ENCODE measurements around the gene SLC7A1. TPM values are rescaled to one million over a fixed set of nuclear protein-coding genes. Genes with fewer than 3 reads are reported as not detected.

Gene SLC7A1
- total RNA-seq, 1 donor from 2014 or later: 85.0 TPM

DNA sequence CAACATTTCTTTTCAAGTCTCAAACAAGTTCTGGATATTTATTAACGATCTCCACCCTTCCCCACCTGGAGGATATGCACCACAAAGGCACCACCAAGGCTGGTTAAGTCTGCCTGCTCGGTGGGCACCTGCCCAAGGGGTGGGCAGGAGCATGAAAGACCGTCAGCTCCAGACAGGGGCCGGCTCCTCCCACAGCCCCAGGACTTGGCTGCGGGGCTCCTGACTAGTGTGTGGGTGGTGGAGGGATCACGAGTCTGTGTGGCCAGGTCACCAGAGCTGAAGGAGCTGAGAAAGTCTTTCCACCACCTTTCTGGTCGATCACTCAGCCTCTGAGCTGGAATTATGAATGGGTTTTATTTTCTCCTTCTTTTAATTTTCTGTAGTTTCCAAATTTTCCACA is 7.8 kb downstream of the SLC7A1 start:
- CTCF ChIA-PET: interaction anchor here (1.8 kb wide), 1 partner anchor 79 kb away, joined by 4 read pairs; no protein-coding TSS in a partner anchor
- intact Hi-C loops (cut with micrococcal nuclease): no loop called here

DNA sequence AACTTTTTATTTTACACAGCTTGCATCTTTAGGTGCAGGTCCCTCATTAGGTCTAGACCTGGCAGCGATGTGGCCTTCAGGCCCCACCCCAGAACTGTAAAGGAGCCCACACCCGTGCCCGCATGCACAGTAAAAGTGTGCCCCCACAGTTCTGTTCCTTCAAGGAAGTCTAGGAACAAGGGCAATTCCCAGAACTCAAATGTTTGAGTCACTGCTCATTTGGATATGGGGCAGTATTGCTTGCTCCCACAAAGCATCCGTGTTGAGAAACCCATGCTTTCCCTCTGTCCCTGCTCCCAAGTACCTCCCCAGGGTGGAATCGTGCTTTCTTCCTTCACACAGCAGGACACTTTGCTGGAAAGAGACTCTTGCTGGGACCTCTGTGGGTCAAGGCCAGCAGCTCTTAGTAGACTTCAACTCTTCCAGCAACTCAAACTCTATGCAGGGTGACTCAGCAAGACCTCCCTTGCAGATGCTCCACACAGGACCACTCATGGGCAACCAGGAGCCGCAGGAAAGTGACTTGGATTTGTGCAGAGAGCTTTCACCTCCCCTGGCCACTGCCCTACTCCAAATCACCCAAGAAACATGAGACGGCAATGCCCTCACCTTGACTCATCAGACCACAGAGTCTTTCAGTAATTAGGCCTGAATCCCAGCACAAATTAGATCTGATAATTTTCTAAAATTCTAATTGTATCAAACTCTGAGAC is 12.3 kb downstream of the SLC7A1 start:
- H3K4me1 Mint-ChIP-seq: peaks cover 25% of the 10 kb centered on the region
- no peak overlapping the region for H3K27ac Mint-ChIP-seq
- no peak overlapping the region for H3K4me3 Mint-ChIP-seq
- ChIA-PET CTCF (no interaction called here), POLR2A (no interaction called here)
- TF ChIP-seq, protein P1, sequence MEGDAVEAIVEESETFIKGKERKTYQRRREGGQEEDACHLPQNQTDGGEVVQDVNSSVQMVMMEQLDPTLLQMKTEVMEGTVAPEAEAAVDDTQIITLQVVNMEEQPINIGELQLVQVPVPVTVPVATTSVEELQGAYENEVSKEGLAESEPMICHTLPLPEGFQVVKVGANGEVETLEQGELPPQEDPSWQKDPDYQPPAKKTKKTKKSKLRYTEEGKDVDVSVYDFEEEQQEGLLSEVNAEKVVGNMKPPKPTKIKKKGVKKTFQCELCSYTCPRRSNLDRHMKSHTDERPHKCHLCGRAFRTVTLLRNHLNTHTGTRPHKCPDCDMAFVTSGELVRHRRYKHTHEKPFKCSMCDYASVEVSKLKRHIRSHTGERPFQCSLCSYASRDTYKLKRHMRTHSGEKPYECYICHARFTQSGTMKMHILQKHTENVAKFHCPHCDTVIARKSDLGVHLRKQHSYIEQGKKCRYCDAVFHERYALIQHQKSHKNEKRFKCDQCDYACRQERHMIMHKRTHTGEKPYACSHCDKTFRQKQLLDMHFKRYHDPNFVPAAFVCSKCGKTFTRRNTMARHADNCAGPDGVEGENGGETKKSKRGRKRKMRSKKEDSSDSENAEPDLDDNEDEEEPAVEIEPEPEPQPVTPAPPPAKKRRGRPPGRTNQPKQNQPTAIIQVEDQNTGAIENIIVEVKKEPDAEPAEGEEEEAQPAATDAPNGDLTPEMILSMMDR (IDR thresholded peaks at IDR 0.05): no peak
- ATAC-seq (ENCODE audit: low read depth) (no peak), DNase-seq (no peak)
- peaks cover 30% of the 10 kb centered on the region for H3K36me3 Mint-ChIP-seq (ENCODE audit: low read depth)
- intact Hi-C loops (cut with micrococcal nuclease): no loop called here
- no peaks in the 10 kb centered on the region for H3K9me3 Mint-ChIP-seq
- no peaks in the 10 kb centered on the region for H3K27me3 Mint-ChIP-seq

More for the DNA sequence above, 7.8 kb downstream of the SLC7A1 start:
- POLR2A ChIA-PET: interaction anchor here (1.1 kb wide), 1 partner anchor 8 kb away, joined by 3 read pairs; no protein-coding TSS in a partner anchor
- H3K27ac Mint-ChIP-seq: no peak overlapping the region
- H3K36me3 Mint-ChIP-seq (ENCODE audit: low read depth): peaks cover 36% of the 10 kb centered on the region
- peaks cover 29% of the 10 kb centered on the region for H3K4me1 Mint-ChIP-seq
- H3K9me3 Mint-ChIP-seq: no peaks in the 10 kb centered on the region
- no peak overlapping the region for H3K4me3 Mint-ChIP-seq
- DNase-seq (no peak), ATAC-seq (ENCODE audit: low read depth) (no peak)
- TF ChIP-seq, protein P1 (IDR thresholded peaks at IDR 0.05): no peak
- H3K27me3 Mint-ChIP-seq: no peaks in the 10 kb centered on the region

DNA sequence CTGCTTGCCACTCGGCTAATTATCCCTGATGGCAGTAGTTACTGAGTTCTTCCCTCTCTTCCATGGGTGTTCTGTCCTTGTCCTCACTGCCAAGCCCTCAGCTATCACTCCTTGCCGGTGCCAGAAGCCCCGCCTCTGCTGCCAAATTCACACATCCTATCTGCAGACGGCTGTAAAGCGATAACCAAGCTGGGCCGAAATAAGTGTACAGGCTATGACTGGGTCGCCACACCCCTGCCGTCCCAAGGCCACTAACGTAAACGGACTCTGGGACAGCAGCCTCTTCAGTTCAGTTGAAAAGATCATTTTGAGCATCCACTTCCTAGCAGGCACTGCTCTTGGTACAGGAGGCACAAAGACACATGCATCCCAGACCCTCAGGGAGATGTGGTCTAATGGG is 13.3 kb downstream of the SLC7A1 start:
- peaks cover 25% of the 10 kb centered on the region for H3K4me1 Mint-ChIP-seq

DNA sequence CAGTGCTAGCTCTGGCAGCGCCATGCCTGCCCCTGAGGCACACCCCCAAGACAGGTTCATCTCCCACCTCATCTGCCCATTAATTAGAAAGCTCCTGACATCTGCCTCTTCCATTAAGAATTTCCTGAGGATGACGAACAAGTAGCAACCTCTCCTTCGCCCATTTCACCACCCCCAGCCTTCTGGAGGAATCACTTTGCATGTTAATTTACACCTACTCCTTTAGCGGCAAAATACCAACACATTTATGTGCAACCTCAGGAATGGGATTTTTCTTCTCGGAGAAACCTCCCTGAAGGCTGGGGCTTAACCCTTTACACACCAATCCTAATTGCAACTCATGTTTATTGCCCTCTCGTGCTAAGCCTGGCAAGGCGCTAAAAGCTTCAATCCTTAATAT is 13.8 kb downstream of the SLC7A1 start:
- TF ChIP-seq, protein P1 (IDR thresholded peaks at IDR 0.05): no peak
- intact Hi-C loops (cut with micrococcal nuclease): no loop called here
- peaks cover 20% of the 10 kb centered on the region for H3K36me3 Mint-ChIP-seq (ENCODE audit: low read depth)
- no peaks in the 10 kb centered on the region for H3K27me3 Mint-ChIP-seq
- DNase-seq: no peak
- peaks cover 25% of the 10 kb centered on the region for H3K4me1 Mint-ChIP-seq
- H3K4me3 Mint-ChIP-seq: no peak overlapping the region
- H3K27ac Mint-ChIP-seq: no peak overlapping the region
- ChIA-PET CTCF (no interaction called here), POLR2A (no interaction called here)
- ATAC-seq (ENCODE audit: low read depth): no peak
- no peaks in the 10 kb centered on the region for H3K9me3 Mint-ChIP-seq

More for the DNA sequence above, 13.3 kb downstream of the SLC7A1 start:
- POLR2A ChIA-PET: no interaction called here
- Mint-ChIP-seq H3K9me3 (no peaks in the 10 kb centered on the region), H3K4me3 (no peak overlapping the region), H3K27me3 (no peaks in the 10 kb centered on the region), H3K27ac (no peak overlapping the region), H3K36me3 (ENCODE audit: low read depth) (peaks cover 23% of the 10 kb centered on the region)
- ATAC-seq (ENCODE audit: low read depth) (no peak), DNase-seq (no peak)
- intact Hi-C loops (cut with micrococcal nuclease): no loop called here
- TF ChIP-seq, protein P1 (IDR thresholded peaks at IDR 0.05): no peak
- CTCF ChIA-PET: no interaction called here

DNA sequence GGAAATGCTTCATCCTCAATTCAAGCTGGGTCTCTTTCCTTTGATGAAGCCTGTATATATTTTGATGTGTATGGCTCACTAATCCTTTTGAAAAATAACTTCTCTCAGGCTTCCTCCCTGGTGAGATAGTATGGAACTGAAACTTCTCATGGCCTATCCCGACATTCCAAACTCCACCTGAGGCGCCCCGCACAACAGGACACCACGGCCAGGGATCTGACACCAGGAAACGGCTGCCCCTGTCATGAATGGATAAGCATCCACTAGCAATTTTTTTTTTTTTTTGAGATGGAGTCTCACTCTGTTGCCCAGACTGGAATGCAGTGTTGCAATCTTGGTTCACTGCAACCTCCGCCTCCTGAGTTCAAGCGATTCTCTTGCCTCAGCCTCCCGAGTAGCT is 16.4 kb downstream of the SLC7A1 start:
- Mint-ChIP-seq H3K36me3 (ENCODE audit: low read depth) (peaks cover 16% of the 10 kb centered on the region), H3K27ac (no peak overlapping the region), H3K4me3 (no peak overlapping the region), H3K4me1 (peaks cover 27% of the 10 kb centered on the region), H3K27me3 (no peaks in the 10 kb centered on the region), H3K9me3 (no peaks in the 10 kb centered on the region)
- ATAC-seq (ENCODE audit: low read depth): no peak
- intact Hi-C loops (cut with micrococcal nuclease): no loop called here
- no peak for DNase-seq
- ChIA-PET CTCF (no interaction called here), POLR2A (interaction anchor here (0.7 to 1.0 kb wide), 2 partner anchors 9 to 104 kb away, joined by 3 to 4 read pairs; no protein-coding TSS in a partner anchor)
- TF ChIP-seq, protein P1 (IDR thresholded peaks at IDR 0.05): no peak

Data from activated B cell treated with CpG ODN at 0.5 μM for 24 hours (primary cell).